ENCODE measurements around the gene CPA4. TPM values are rescaled to one million over a fixed set of nuclear protein-coding genes. Genes with fewer than 3 reads are reported as not detected.

CPA4 gene
- total RNA-seq, 1 donor from 2014 or later: 0.43 TPM

- DNase-seq (ENCODE audit: low spot score): no peak
Measured at GRCh38 chr7:130364451-130364850, 71.5 kb downstream of the CPA4 start.

- DNase-seq (ENCODE audit: low spot score): no peak
Measured at GRCh38 chr7:130365088-130365487, 72.1 kb downstream of the CPA4 start.

GRCh38 chr7:130365511-130366441, 72.8 kb downstream of the CPA4 start:
- DNase-seq (ENCODE audit: low spot score): no peak

GRCh38 chr7:130366564-130366963, 73.6 kb downstream of the CPA4 start:
- DNase-seq (ENCODE audit: low spot score): no peak

- DNase-seq (ENCODE audit: low spot score): no peak
Measured at GRCh38 chr7:130367088-130367755, 74.3 kb downstream of the CPA4 start.

- DNase-seq (ENCODE audit: low spot score): no peak
Measured at GRCh38 chr7:130367836-130368746, 75.1 kb downstream of the CPA4 start.

- DNase-seq (ENCODE audit: low spot score): no peak
Measured at GRCh38 chr7:130369110-130369711, 76.2 kb downstream of the CPA4 start.

- no peak for DNase-seq (ENCODE audit: low spot score)
Measured at GRCh38 chr7:130369831-130370550, 77.0 kb downstream of the CPA4 start.

- DNase-seq (ENCODE audit: low spot score): no peak
Measured at GRCh38 chr7:130371046-130371445, 78.1 kb downstream of the CPA4 start.

GRCh38 chr7:130372402-130373165, 79.6 kb downstream of the CPA4 start:
- DNase-seq (ENCODE audit: low spot score): no peak

Other genes with a start within 250 kb of the CPA4 start
- 11.7 TPM for gene ZC3HC1, start 241.8 kb upstream of the CPA4 start, total RNA-seq
- gene KLHDC10, start 222.6 kb upstream of the CPA4 start, total RNA-seq: 36.3 TPM
- 18.9 TPM for gene TMEM209, start 87.8 kb upstream of the CPA4 start, total RNA-seq
- not detected for gene SSMEM1, start 85.3 kb upstream of the CPA4 start, total RNA-seq
- gene CPA2, start 26.3 kb upstream of the CPA4 start, total RNA-seq: 3.3 TPM
- 0.92 TPM for gene CPA5, start 51.7 kb downstream of the CPA4 start, total RNA-seq
- 27.8 TPM for gene CPA1, start 87.3 kb downstream of the CPA4 start, total RNA-seq
- 15.7 TPM for gene CEP41, start 147.9 kb downstream of the CPA4 start, total RNA-seq
- 18.6 TPM for gene MEST, start 198.9 kb downstream of the CPA4 start, total RNA-seq

All from mucosa of gallbladder (tissue), 1 donor.